SJSA1 (cell line): Measurements from ENCODE around the gene YIPF3. TPM values are rescaled to one million over a fixed set of nuclear protein-coding genes. Genes with fewer than 3 reads are reported as not detected.

ENCODE experiments used
- DNase-seq, 2 experiments: peaks; one replicate each; pipeline ENCODE4 v3.0.0-alpha.2; 2015 to 2020; ENCODE audit warnings: low spot score in 2 of 2, low read depth in 1 of 2
- H3K27ac ChIP-seq: fragments of 250-450 bp; sonication (Bioruptor Pico); 2 replicates; pipeline ENCODE4 v1.5.1; 2020; ENCODE audit warnings: mild to moderate bottlenecking, moderate library complexity
- H3K27me3 ChIP-seq: fragments of 250-450 bp; sonication (Bioruptor Pico); replicated peaks from 2 replicates; pipeline ENCODE4 v1.5.1; 2020; ENCODE audit warnings: mild to moderate bottlenecking, moderate library complexity
- H3K36me3 ChIP-seq: fragments of 250-450 bp; sonication (Bioruptor Pico); 2 replicates; pipeline ENCODE4 v1.5.1; 2020; ENCODE audit warnings: mild to moderate bottlenecking
- H3K4me1 ChIP-seq: fragments of 250-450 bp; sonication (Bioruptor Pico); replicated peaks from 2 replicates; pipeline ENCODE4 v1.6.1; 2021; ENCODE audit warnings: mild to moderate bottlenecking
- H3K4me3 ChIP-seq: fragments of 250-450 bp; sonication (Bioruptor Pico); 2 replicates; pipeline ENCODE4 v1.5.1; 2020; ENCODE audit warnings: mild to moderate bottlenecking
- H3K9me3 ChIP-seq: fragments of 250-450 bp; sonication (Bioruptor Pico); replicated peaks from 2 replicates; pipeline ENCODE4 v1.5.1; 2020; ENCODE audit warnings: mild to moderate bottlenecking
- total RNA-seq: library from RNA; depleted of rRNA; stranded (reverse); fragments of >200 nt; shearing (Covaris generic); gene quantifications from 2 replicates; pipeline ENCODE4 v1.2.3, GENCODE V29; 2014

YIPF3 gene
- total RNA-seq, 1 experiment from 2014 or later = 116 TPM

DNA sequence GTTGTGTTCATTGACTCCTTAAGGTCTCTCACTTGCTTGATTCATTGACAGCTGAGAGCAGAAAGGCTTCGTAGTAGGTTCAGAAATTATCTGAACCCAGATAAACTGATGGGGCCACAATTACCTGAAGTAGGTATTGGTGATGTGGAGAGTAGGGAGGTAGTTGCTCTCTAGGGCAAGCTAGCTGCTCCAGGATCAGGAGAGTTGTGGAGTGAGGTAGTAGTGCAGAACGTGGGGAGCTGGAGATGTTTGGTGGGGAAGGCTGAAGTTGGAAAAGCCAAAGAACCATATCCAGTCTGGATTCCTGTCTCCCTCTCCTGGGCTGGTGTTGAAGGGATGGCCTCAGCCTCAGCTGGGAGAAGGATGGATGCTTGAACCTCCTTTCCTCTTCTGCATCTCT lies 23.5 kb downstream of the YIPF3 start:
- Histone ChIP-seq H3K4me1 (peaks cover 22% of the 10 kb centered on the region), H3K27ac (no peak overlapping the region)

DNA sequence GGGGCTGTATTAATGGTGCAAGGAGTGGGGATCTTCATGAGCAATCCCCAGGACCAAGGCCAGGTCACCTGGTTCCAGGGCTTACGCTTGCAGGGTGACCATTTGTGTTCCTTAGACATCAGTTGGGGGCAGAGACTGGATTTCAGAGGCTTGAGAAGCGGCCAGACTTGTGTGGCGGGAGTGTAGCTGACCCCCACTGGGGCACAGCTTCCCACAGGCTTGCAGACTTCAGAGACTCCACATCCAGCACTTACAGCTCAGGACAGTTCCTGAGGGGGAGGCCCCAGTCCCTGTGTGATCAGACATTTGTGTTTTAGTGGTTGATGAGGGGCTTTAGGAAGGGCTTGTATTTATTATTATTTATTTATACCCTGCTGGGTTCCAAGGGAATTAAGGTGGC lies 24.1 kb downstream of the YIPF3 start:
- Histone ChIP-seq H3K4me1 (peaks cover 22% of the 10 kb centered on the region), H3K4me3 (no peak overlapping the region), H3K36me3 (peaks cover 9% of the 10 kb centered on the region), H3K27me3 (no peaks in the 10 kb centered on the region), H3K9me3 (no peaks in the 10 kb centered on the region), H3K27ac (no peak overlapping the region)
- no peak for DNase-seq

More for the DNA sequence above, 23.5 kb downstream of the YIPF3 start:
- no peak for DNase-seq
- H3K4me3 ChIP-seq = no peak overlapping the region
- H3K9me3 ChIP-seq = no peaks in the 10 kb centered on the region
- peaks cover 15% of the 10 kb centered on the region for H3K36me3 ChIP-seq
- no peaks in the 10 kb centered on the region for H3K27me3 ChIP-seq

DNA sequence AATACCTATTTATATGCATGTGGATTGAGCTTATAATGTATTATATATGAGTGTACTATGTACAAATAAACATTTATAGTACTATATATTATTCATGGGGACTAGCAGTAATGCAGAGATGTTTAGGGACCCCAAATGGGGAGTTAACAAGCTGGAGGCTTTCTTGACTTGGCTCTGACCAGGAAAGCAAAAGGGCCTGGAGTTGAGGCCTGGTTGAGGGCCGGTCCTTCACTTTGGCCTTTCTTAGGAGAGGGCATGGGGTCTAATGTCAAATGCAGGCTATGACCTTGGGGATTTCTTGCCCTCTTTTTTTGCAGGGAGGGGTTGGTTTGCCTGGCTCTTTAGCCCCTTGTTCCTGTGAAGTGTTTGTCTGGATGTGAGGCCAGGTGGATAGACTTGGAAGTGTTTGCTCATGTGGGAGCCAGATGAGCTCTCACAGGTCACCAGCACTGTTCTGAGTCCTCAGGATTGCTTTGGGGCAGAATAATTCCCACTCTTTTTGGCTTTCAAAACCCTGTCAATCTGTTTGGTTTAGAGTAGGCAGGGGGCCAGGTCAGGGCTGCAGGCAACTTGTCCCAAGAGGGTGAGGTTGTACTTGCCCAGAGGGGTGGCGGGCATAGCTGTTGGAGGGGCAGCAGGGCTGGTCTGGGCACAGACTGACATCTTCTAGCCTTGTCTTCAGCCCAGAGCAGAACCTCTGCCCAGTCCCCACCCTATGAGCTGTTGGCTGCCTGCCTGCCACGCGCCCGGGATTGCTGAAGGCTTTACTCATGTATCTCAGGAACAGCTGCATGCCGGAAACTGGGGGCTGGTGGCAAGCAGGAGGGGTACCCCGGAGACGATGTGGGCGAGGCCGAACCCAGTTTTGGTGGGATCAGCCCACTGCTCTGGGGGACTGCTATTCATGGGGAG lies 24.7 kb downstream of the YIPF3 start:
- Histone ChIP-seq H3K4me3 (no peak overlapping the region), H3K27ac (no peak overlapping the region), H3K4me1 (peaks cover 22% of the 10 kb centered on the region), H3K9me3 (no peaks in the 10 kb centered on the region), H3K36me3 (peaks cover 4% of the 10 kb centered on the region; the same call in 1 of the 2 replicates), H3K27me3 (no peaks in the 10 kb centered on the region)
- DNase-seq = peak; percentile 22 to 67

DNA sequence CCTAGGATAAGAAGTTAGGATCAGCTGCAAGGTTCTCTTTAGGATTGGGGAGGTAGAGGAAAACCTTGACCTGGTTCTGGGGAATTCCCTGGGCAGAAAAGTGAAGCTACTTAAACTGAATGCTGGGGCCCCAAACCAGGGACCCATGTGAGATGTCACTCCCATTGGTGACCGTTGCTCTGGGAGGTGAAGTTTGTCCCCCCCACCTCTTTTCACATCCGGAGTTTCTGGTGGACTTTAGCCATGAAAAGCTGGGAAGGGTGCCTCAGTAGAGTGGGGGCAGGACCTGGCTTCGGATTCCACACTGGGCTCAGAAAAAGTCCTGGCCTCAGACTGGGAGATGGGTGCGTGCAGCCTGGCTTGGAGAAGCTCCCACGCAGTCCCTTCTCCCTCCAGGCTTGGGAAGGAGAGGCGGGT lies 26.2 kb downstream of the YIPF3 start:
- Histone ChIP-seq H3K27me3 (no peaks in the 10 kb centered on the region), H3K36me3 (peaks cover 4% of the 10 kb centered on the region; the same call in 1 of the 2 replicates), H3K9me3 (no peaks in the 10 kb centered on the region), H3K4me1 (peaks cover 16% of the 10 kb centered on the region), H3K27ac (no peak overlapping the region), H3K4me3 (no peak overlapping the region)
- DNase-seq = no peak

DNA sequence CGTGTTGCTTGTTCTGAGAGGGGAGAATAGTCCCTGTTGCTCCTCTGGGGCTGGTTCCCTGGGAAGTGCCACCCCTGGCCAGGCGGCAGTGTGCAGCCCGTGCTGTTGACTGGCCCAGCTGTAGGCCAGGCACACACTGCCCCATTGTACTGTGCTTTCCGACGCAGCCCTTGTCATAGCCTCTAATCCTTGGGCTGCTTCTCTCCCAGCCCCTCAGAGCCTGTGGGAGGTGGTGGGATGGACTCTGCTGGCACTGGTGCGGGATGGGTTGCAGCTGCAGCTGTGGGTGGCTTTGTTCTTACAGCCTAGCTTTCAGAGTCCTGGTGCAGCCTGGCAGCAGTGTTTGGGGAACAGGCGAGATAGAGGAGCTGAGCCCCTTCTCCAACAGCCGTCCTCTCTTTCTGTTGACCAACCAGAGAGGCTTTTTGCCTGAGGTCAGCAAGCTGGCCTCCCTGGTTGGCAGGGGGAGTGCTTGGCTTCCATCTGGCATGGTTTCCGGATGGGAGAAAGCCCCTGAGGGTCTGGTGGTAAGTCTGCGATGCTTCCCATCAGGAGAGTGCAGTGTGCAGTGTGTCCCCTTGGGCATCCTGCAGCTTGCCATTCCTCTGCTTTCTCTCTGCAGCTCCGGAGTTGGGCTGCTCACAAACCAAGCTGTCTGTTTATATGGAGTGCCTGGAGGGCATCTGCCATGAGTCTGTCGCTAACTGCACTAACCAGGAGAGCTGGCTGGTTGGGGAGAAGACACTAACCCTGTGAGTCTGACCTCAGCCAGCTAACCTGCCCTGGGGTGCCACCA lies 27.3 kb downstream of the YIPF3 start:
- H3K4me1 ChIP-seq = peaks cover 11% of the 10 kb centered on the region
- no peak overlapping the region for H3K27ac ChIP-seq
- no peak overlapping the region for H3K4me3 ChIP-seq
- H3K36me3 ChIP-seq = peaks cover 4% of the 10 kb centered on the region; the same call in 1 of the 2 replicates
- no peak for DNase-seq
- H3K9me3 ChIP-seq = no peaks in the 10 kb centered on the region
- H3K27me3 ChIP-seq = no peaks in the 10 kb centered on the region

DNA sequence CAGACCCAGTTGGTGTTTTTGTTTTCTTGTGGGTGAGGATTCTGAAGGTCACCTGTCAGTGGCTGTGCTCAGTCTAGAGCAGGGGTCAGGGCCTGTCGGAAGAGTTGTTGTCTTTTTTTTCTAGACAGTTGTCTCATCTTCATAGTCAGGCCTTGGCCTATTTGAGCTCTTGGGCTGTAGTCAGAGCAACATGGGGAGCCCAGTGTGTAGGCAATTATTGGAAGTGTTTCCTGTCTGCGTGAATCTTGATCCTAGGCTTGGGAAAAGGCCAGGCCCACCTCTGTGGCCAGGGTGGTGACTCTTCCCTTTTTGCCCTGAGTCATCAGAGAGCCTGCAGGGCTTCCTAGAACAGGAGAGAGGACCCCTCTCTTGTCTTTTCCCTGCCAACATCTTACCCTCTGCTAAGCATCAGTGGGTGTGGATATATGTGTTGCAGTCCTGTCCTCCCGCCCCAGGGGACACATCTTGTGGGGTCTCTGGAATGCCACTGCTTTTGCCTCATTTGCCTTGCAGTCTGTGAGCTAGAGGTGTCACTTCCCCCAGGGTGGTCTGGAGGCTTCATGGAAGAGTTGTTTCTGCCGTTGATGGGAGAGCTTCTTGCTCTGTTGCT lies 28.0 kb downstream of the YIPF3 start:
- DNase-seq = no peak

DNA sequence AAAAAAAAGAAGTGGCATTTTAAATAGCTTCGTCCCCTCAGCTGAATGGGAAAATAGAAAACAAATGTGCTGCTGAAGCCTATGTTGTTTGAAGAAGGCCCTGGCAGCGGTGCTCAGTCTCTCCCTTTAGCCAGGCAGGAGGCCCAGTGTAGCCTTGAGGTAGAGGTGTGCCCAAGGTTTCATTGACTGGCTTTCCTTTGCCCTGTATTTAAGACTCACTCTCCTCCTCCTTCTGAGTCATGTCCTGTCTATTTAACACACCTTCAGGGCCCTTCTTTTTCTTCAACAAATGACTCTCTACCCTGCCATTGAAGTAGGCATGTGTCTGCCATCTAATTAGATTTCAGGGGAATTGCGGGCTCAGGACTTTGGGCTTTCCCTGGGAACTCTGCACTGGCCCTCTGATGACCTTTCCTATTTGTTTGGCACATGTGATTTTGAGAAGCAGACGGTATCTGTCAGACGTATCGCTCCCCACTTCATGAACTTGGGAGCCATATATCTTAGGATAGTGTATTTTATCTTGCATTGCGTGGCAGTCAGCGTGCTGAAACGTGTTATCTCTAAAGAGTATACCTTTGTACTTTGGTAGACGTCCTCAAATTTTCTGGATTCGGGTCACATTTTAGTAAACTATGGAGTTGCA lies 35.0 kb downstream of the YIPF3 start:
- Histone ChIP-seq H3K9me3 (no peaks in the 10 kb centered on the region), H3K27me3 (no peaks in the 10 kb centered on the region), H3K27ac (no peak overlapping the region), H3K4me3 (no peak overlapping the region), H3K4me1 (peaks cover 9% of the 10 kb centered on the region), H3K36me3 (peaks cover 13% of the 10 kb centered on the region)
- no peak for DNase-seq

More for the DNA sequence above, 28.0 kb downstream of the YIPF3 start:
- H3K4me1 ChIP-seq = peaks cover 11% of the 10 kb centered on the region
- no peaks in the 10 kb centered on the region for H3K27me3 ChIP-seq
- no peaks in the 10 kb centered on the region for H3K9me3 ChIP-seq
- H3K36me3 ChIP-seq = peaks cover 4% of the 10 kb centered on the region; the same call in 1 of the 2 replicates
- no peak overlapping the region for H3K27ac ChIP-seq
- H3K4me3 ChIP-seq = no peak overlapping the region

DNA sequence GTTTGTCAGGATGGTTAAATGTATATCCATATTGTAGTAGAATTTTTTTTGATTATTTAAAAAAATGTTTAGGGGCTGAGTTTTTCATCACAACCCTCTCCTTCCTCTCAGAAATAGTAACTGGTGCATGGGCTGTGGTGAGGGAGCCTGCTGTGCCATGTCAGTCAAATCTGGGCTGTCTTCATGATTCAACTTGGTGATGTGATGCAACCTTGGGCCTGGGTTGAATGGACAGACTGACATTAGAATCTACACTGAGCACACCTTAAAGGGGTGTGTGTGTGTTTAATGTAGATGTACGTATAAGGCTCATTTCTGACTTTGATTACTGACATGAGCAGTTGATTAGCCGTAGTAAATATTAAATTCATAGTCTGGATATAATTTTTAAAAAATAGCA lies 35.7 kb downstream of the YIPF3 start:
- Histone ChIP-seq H3K4me1 (peaks cover 9% of the 10 kb centered on the region), H3K36me3 (peaks cover 13% of the 10 kb centered on the region), H3K27ac (no peak overlapping the region), H3K9me3 (no peaks in the 10 kb centered on the region), H3K27me3 (no peaks in the 10 kb centered on the region), H3K4me3 (no peak overlapping the region)
- no peak for DNase-seq

DNA sequence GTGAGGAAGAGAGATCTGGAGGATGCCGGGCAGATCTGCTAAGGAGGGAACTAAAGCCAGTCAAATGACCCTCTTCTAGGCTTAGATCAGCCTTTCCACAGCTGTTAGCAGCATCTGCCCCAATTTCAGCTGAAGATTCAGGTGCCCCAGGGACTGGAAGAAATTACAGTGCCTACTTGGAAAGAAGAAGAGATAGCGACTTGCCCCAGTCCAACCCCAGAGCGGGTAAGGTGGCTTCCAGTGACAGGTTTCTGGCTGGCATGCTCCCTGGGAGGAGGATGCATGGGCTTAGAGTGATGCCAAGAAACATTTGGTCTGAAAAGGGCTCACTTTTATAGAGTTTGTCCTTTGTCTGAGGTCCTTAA lies 38.7 kb downstream of the YIPF3 start:
- no peak for DNase-seq
- peaks cover 9% of the 10 kb centered on the region for H3K4me1 ChIP-seq
- H3K27me3 ChIP-seq = no peaks in the 10 kb centered on the region
- H3K27ac ChIP-seq = peak overlapping the region; percentile 76
- H3K36me3 ChIP-seq = peaks cover 13% of the 10 kb centered on the region
- no peaks in the 10 kb centered on the region for H3K9me3 ChIP-seq
- peak overlapping the region; percentile 57 for H3K4me3 ChIP-seq

DNA sequence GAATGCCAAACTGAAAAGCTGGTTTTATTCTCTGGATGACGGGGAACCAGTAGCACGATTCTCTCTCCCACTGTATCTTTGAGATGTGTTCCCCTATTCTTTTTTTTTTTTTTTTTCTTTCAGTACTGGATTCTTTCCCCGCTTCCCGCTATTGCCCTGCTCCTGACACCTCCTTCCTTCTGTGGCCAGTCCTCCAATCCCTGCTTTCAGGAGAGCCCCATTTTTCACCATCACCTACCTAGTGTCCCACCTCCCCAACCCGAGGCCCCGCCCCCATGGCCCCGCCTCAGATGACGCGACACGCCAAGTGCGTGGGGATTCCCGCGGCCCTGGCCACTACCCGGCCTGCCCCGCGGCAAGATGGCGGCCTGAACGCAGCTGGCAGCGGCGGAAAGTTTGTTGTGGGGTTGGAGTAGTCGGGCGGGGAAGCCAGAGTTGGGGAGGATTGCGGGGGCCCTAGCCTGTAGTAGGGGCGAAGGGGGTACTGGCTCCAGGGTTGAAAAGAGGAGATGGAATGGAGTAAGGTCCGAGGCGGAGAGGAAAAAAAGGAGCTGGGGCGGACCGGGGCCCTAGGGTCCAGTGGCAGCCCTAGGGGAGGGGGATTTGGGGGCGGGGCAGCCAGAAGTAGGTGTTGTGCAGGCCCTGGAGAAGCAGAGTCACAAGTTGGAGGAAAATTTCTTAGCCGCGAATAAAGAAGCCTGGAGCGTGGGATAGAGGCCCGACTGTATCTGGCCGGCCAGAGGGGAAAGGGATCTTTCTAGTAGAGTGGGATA lies 39.3 kb downstream of the YIPF3 start, which contains the start of gene TJAP1:
TSS of gene TJAP1 (plus strand) at position 336 of the 773 bp plus-strand sequence. CDS start 21,432 bp downstream, outside the sequence.
- peak within 1 kb of the TSS; percentile 57 for H3K4me3 ChIP-seq
- peak within 1 kb of the TSS; percentile 76 for H3K27ac ChIP-seq
- DNase-seq = peak; percentile 38 to 91
- peaks cover 9% of the 10 kb centered on the region for H3K4me1 ChIP-seq
- peaks cover 13% of the 10 kb centered on the region for H3K36me3 ChIP-seq
- H3K27me3 ChIP-seq = no peaks in the 10 kb centered on the region
- H3K9me3 ChIP-seq = no peaks in the 10 kb centered on the region

DNA sequence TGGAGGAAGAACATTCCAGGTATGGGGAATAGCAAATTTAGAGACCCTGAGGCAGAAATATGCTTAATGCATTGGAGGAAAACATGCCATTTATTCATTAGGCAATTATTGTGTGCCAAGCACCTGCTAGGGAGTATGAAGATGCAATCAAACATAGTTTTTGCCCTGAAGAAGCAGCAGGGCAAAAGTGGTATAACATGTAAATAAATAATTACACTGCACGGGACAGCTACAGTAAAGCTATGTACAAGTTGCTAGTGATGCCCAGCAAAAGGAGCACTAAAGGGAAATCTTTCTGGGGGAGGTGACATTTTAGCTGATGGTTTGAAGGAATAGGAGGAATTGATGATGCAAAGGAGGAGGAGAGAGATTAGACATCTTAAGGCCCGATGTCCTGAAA lies 40.0 kb downstream of the YIPF3 start:
- Histone ChIP-seq H3K27me3 (no peaks in the 10 kb centered on the region), H3K36me3 (peaks cover 13% of the 10 kb centered on the region), H3K4me1 (peaks cover 9% of the 10 kb centered on the region), H3K27ac (no peak overlapping the region), H3K9me3 (no peaks in the 10 kb centered on the region), H3K4me3 (peak overlapping the region; percentile 57; the same call in 1 of the 2 replicates)
- no peak for DNase-seq

DNA sequence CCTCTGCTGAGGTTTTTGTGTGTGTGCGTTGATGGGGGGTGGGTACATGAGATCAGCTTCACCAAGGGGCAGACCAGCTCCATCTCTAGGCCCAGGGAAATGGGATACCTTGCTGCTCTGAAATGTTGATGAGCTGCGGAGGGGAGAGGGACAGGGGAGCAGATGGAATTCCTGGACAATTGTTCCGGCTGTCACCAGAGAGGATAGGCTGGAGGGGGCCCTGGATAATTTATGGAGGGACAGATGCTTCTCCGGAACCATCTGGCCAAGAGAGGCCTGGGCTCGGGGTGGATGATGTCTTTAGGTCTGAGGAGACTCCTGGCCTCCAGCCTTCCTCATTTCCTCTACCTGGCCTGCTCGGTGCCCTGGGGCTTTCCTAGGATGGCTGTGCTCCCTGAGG lies 41.2 kb downstream of the YIPF3 start:
- H3K9me3 ChIP-seq = no peaks in the 10 kb centered on the region
- H3K27ac ChIP-seq = no peak overlapping the region
- peaks cover 9% of the 10 kb centered on the region for H3K4me1 ChIP-seq
- peaks cover 13% of the 10 kb centered on the region for H3K36me3 ChIP-seq
- H3K27me3 ChIP-seq = no peaks in the 10 kb centered on the region
- no peak overlapping the region for H3K4me3 ChIP-seq
- DNase-seq = no peak
